ENCODE results near the gene MTMR10. TPM values are rescaled to one million over a fixed set of nuclear protein-coding genes. Genes with fewer than 3 reads are reported as not detected.

MTMR10 gene
- total RNA-seq, 1 donor from 2014 or later, result 14.8 TPM

DNA sequence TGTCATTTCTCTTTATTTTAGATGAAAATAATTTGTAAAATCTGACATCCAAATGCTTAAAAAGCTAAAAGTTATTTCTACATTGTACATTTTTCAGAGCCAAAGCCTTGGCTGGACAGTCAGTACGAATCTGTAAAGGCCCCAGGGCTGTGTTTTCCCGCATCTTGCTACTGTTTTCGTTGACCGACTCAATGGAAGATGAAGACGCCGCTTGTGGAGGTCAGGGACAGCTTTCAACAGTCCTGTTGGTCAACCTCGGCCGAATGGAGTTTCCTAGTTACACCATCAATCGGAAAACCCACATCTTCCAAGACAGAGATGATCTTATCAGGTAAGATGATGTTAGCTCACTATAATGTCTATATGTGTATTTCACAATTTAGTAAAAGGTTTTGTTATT, 77.7 kb downstream of the MTMR10 start:
- no peak overlapping the region for H3K4me2 ChIP-seq (ENCODE audit: low read length)
- peaks cover 3% of the 10 kb centered on the region for H3K79me2 ChIP-seq (ENCODE audit: insufficient read depth, low read length)
- FAIRE-seq, result no peak
- H4K20me1 ChIP-seq (ENCODE audit: insufficient read depth, low read length), result peaks cover 17% of the 10 kb centered on the region
- H3K9me3 Mint-ChIP-seq (ENCODE audit: unreplicated experiment), result no peaks in the 10 kb centered on the region
- no peak overlapping the region for H3K4me3 Mint-ChIP-seq (ENCODE audit: unreplicated experiment)
- no peaks in the 10 kb centered on the region for H3K4me1 Mint-ChIP-seq (ENCODE audit: low read depth, unreplicated experiment)
- H3K4me3 ChIP-seq (ENCODE audit: insufficient read depth, low read depth, low read length), result no peak overlapping the region
- DNase-seq (ENCODE audit: low read depth), result no peak
- no peaks in the 10 kb centered on the region for H3K27me3 Mint-ChIP-seq (ENCODE audit: low read depth, unreplicated experiment)
- TF ChIP-seq EZH2 (IDR thresholded peaks at IDR 0.05; ENCODE audit: insufficient read depth, low read length), result no peak
- TF ChIP-seq, protein P1, sequence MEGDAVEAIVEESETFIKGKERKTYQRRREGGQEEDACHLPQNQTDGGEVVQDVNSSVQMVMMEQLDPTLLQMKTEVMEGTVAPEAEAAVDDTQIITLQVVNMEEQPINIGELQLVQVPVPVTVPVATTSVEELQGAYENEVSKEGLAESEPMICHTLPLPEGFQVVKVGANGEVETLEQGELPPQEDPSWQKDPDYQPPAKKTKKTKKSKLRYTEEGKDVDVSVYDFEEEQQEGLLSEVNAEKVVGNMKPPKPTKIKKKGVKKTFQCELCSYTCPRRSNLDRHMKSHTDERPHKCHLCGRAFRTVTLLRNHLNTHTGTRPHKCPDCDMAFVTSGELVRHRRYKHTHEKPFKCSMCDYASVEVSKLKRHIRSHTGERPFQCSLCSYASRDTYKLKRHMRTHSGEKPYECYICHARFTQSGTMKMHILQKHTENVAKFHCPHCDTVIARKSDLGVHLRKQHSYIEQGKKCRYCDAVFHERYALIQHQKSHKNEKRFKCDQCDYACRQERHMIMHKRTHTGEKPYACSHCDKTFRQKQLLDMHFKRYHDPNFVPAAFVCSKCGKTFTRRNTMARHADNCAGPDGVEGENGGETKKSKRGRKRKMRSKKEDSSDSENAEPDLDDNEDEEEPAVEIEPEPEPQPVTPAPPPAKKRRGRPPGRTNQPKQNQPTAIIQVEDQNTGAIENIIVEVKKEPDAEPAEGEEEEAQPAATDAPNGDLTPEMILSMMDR (IDR thresholded peaks at IDR 0.05; ENCODE audit: insufficient read depth, low read depth, low read length), result no peak
- H3K36me3 ChIP-seq (ENCODE audit: insufficient read depth, low read length), result peaks cover 29% of the 10 kb centered on the region
- H3K9me3 ChIP-seq (ENCODE audit: insufficient read depth, low read depth, low read length), result no peaks in the 10 kb centered on the region
- peaks cover 3% of the 10 kb centered on the region for H3K36me3 Mint-ChIP-seq (ENCODE audit: low read depth, unreplicated experiment)
- no peaks in the 10 kb centered on the region for H3K27me3 ChIP-seq (ENCODE audit: insufficient read depth, low read length)
- no peaks in the 10 kb centered on the region for H3K4me1 ChIP-seq (ENCODE audit: insufficient read depth, low read length)
- no peak overlapping the region for H3K27ac ChIP-seq (ENCODE audit: low read depth, low read length)
- H3K9ac ChIP-seq (ENCODE audit: low read length), result no peak overlapping the region
- H3K27ac Mint-ChIP-seq (ENCODE audit: unreplicated experiment), result no peak overlapping the region
- no peak overlapping the region for H2AFZ ChIP-seq (ENCODE audit: low read depth, low read length)

DNA sequence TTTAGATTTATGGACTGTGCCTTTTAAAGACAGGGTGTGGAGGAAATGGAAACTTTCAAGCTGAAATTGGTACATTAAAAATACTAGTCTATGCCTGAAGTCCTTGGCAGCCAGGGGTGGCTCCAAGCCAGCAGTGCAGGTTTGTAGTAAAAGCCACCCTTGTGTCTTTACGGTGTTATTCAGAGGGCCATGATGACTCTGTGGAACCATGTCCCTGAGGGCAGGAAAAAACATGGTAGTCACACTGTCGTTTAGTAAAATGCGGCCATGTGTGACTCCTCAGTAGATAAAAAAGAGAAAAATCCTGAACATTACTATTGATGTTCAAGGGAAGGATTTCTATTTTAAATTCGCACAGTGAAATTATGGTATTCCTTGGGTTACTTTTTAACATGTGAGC, 85.1 kb downstream of the MTMR10 start:
- H3K9me3 Mint-ChIP-seq (ENCODE audit: unreplicated experiment), result no peaks in the 10 kb centered on the region
- Histone ChIP-seq H3K36me3 (ENCODE audit: insufficient read depth, low read length) (peaks cover 7% of the 10 kb centered on the region), H2AFZ (ENCODE audit: low read depth, low read length) (no peak overlapping the region), H3K4me3 (ENCODE audit: insufficient read depth, low read depth, low read length) (no peak overlapping the region), H3K79me2 (ENCODE audit: insufficient read depth, low read length) (no peaks in the 10 kb centered on the region), H3K27me3 (ENCODE audit: insufficient read depth, low read length) (no peaks in the 10 kb centered on the region), H3K27ac (ENCODE audit: low read depth, low read length) (no peak overlapping the region), H3K9ac (ENCODE audit: low read length) (no peak overlapping the region), H3K9me3 (ENCODE audit: insufficient read depth, low read depth, low read length) (no peaks in the 10 kb centered on the region), H4K20me1 (ENCODE audit: insufficient read depth, low read length) (peaks cover 12% of the 10 kb centered on the region), H3K4me1 (ENCODE audit: insufficient read depth, low read length) (no peaks in the 10 kb centered on the region), H3K4me2 (ENCODE audit: low read length) (no peak overlapping the region)
- no peak for DNase-seq (ENCODE audit: low read depth)
- peaks cover 2% of the 10 kb centered on the region for H3K4me1 Mint-ChIP-seq (ENCODE audit: low read depth, unreplicated experiment)
- H3K4me3 Mint-ChIP-seq (ENCODE audit: unreplicated experiment), result no peak overlapping the region
- FAIRE-seq, result no peak
- no peak overlapping the region for H3K27ac Mint-ChIP-seq (ENCODE audit: unreplicated experiment)
- no peaks in the 10 kb centered on the region for H3K36me3 Mint-ChIP-seq (ENCODE audit: low read depth, unreplicated experiment)
- TF ChIP-seq, protein P1 (IDR thresholded peaks at IDR 0.05; ENCODE audit: insufficient read depth, low read depth, low read length), result no peak
- no peak for TF ChIP-seq EZH2 (IDR thresholded peaks at IDR 0.05; ENCODE audit: insufficient read depth, low read length)
- H3K27me3 Mint-ChIP-seq (ENCODE audit: low read depth, unreplicated experiment), result no peaks in the 10 kb centered on the region

DNA sequence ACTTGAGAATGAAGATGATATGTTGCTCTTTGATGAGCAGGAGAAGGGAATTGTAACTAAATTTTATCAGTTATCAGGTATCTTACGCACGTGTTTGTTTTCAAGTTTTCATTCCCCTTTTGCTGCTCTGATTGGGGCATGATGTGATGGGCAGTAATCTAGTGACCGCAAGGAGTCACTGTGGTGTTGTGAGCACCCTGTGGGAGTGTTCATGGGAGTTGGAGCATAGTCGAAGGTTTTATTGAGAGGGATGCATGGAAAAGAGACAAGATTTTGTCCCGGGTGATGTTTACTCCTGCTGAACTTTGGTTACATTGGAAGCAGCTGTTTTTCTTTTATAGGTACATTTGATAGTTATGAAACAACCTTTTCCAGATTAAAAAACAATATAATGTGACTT, 85.6 kb downstream of the MTMR10 start:
- no peaks in the 10 kb centered on the region for H3K79me2 ChIP-seq (ENCODE audit: insufficient read depth, low read length)
- H3K36me3 ChIP-seq (ENCODE audit: insufficient read depth, low read length), result peaks cover 7% of the 10 kb centered on the region
- DNase-seq (ENCODE audit: low read depth), result no peak
- no peaks in the 10 kb centered on the region for H3K27me3 Mint-ChIP-seq (ENCODE audit: low read depth, unreplicated experiment)
- no peaks in the 10 kb centered on the region for H3K4me1 ChIP-seq (ENCODE audit: insufficient read depth, low read length)
- H3K4me3 Mint-ChIP-seq (ENCODE audit: unreplicated experiment), result no peak overlapping the region
- peaks cover 2% of the 10 kb centered on the region for H3K4me1 Mint-ChIP-seq (ENCODE audit: low read depth, unreplicated experiment)
- H3K9me3 ChIP-seq (ENCODE audit: insufficient read depth, low read depth, low read length), result no peaks in the 10 kb centered on the region
- H3K9ac ChIP-seq (ENCODE audit: low read length), result no peak overlapping the region
- H3K4me2 ChIP-seq (ENCODE audit: low read length), result no peak overlapping the region
- H3K27ac ChIP-seq (ENCODE audit: low read depth, low read length), result no peak overlapping the region
- no peak overlapping the region for H2AFZ ChIP-seq (ENCODE audit: low read depth, low read length)
- H3K27me3 ChIP-seq (ENCODE audit: insufficient read depth, low read length), result no peaks in the 10 kb centered on the region
- no peak for TF ChIP-seq EZH2 (IDR thresholded peaks at IDR 0.05; ENCODE audit: insufficient read depth, low read length)
- TF ChIP-seq, protein P1 (IDR thresholded peaks at IDR 0.05; ENCODE audit: insufficient read depth, low read depth, low read length), result no peak
- H3K9me3 Mint-ChIP-seq (ENCODE audit: unreplicated experiment), result no peaks in the 10 kb centered on the region
- H4K20me1 ChIP-seq (ENCODE audit: insufficient read depth, low read length), result peaks cover 12% of the 10 kb centered on the region
- H3K27ac Mint-ChIP-seq (ENCODE audit: unreplicated experiment), result no peak overlapping the region
- no peak for FAIRE-seq
- no peaks in the 10 kb centered on the region for H3K36me3 Mint-ChIP-seq (ENCODE audit: low read depth, unreplicated experiment)
- no peak overlapping the region for H3K4me3 ChIP-seq (ENCODE audit: insufficient read depth, low read depth, low read length)

All from astrocyte (in vitro differentiated cells and primary cell).